H1 (cell line): ENCODE data around the gene DCX. TPM values are rescaled to one million over a fixed set of nuclear protein-coding genes. Genes with fewer than 3 reads are reported as not detected.

ENCODE experiments used
- ATF3 ChIP-seq: IDR thresholded peaks from 2 replicates; pipeline ENCODE4 v1.6.1; 2011; ENCODE audit warnings: low read depth, mild to moderate bottlenecking, low read length; ENCODE audit not compliant: insufficient read depth
- BCL11A ChIP-seq, 2 experiments: IDR thresholded peaks; one replicate each; pipeline ENCODE4 v1.6.1; 2011; ENCODE audit warnings: low read depth in 2 of 2, low read length in 2 of 2, mild to moderate bottlenecking in 2 of 2
- BRCA1 ChIP-seq: IDR thresholded peaks from 2 replicates; pipeline ENCODE4 v1.6.1; 2012; ENCODE audit warnings: low read depth, low read length, improper control_type of control experiment
- CEBPB ChIP-seq: IDR thresholded peaks from 2 replicates; pipeline ENCODE4 v1.6.1; 2012; ENCODE audit warnings: low read depth, low read length
- CTBP2 ChIP-seq: IDR thresholded peaks from 2 replicates; pipeline ENCODE4 v1.7.0; 2011; ENCODE audit warnings: borderline replicate concordance, mild to moderate bottlenecking, moderate library complexity, mixed read lengths, low read length; ENCODE audit not compliant: insufficient read depth, insufficient read length
- MAFK ChIP-seq: IDR thresholded peaks from 2 replicates; pipeline ENCODE4 v1.6.1; 2012; ENCODE audit warnings: low read depth, mild to moderate bottlenecking, improper control_type of control experiment, low read length
- PHF8 ChIP-seq: fragments of 200-600 bp; sonication (generic); conservative IDR thresholded peaks from 2 replicates; pipeline ENCODE4 v1.7.1; 2012; ENCODE audit warnings: low read depth, mild to moderate bottlenecking, inconsistent platforms, low read length, moderate library complexity
- POU5F1 ChIP-seq: IDR thresholded peaks from 2 replicates; pipeline ENCODE4 v1.6.1; 2011; ENCODE audit warnings: low read depth, mild to moderate bottlenecking, low read length, moderate library complexity
- RNF2 ChIP-seq: fragments of 200-900, 300-1000 bp; sonication (generic); IDR thresholded peaks from 2 replicates; pipeline ENCODE4 v1.7.1; 2016; ENCODE audit warnings: borderline replicate concordance, low read depth, mild to moderate bottlenecking, antibody characterized with exemption, low read length; ENCODE audit not compliant: poor library complexity, severe bottlenecking; ENCODE audit errors: missing control alignments
- SIX5 ChIP-seq: IDR thresholded peaks from 2 replicates; pipeline ENCODE4 v1.6.1; 2011; ENCODE audit warnings: mild to moderate bottlenecking, low read depth, low read length
- SP1 ChIP-seq: IDR thresholded peaks from 2 replicates; pipeline ENCODE4 v1.6.1; 2011; ENCODE audit warnings: low read depth, low read length
- SP4 ChIP-seq: IDR thresholded peaks from 2 replicates; pipeline ENCODE4 v1.6.1; 2012; ENCODE audit warnings: low read length, inconsistent platforms
- USF2 ChIP-seq: IDR thresholded peaks from 2 replicates; pipeline ENCODE4 v1.6.1; 2011; ENCODE audit warnings: low read length, improper control_type of control experiment
- ZNF274 ChIP-seq: IDR thresholded peaks from 2 replicates; pipeline ENCODE4 v1.7.0; 2012; ENCODE audit warnings: low read length, borderline replicate concordance; ENCODE audit errors: extremely low read depth
- polyA plus RNA-seq, 7 experiments: library from polyadenylated mRNA; depleted of rRNA in 3 of 7; stranded (reverse) in 5 of 7; unstranded in 2 of 7; fragments of >200 nt in 5 of 7; fragments of 200-250 nt in 2 of 7; gene quantifications; 1 replicate in 5 of 7; 2 replicates in 1 of 7; 4 replicates in 1 of 7; pipeline versions ENCODE4 v1.2.1 to v1.2.3, GENCODE V29; 2011 to 2013; ENCODE audit warnings: missing spikeins in 2 of 7, mixed read lengths in 2 of 7
- total RNA-seq: library from RNA; stranded (reverse); fragmentation: NEBNext Ultra II Directional; extraction: Animal tissue kit (Norgen Biotek cat#: 25700); gene quantifications from 2 replicates; pipeline ENCODE4 v1.2.1, GENCODE V29; 2021

Gene DCX
- total and polyA plus RNA-seq, 2 of the 8 experiments (the other 6 are each of a cell fraction or from before 2014, with no cell fraction given): 1.3 to 3.3 TPM

DNA sequence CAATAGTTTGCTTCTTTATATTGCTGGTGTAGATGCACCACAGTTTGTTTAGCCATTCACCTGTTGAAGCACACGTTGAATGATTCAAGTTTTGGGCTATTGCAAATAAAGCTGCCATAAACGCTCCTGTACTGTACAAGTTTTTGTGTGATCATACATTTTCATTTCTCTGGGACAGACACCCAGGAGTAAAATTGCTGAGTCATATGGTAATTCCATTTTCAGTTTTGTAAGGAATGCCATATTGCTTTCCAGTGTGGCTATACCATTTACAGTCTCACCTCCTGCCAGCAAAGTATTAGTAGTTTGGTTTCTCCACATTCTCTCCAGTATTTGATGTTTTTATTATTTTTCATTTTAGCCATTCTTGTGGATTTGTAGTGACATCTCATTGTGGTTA lies 109.7 kb downstream of the DCX start (continued):
- TF ChIP-seq RNF2 (no peak), BRCA1 (no peak), SIX5 (no peak), SP4 (no peak), BCL11A (IDR thresholded peaks at IDR 0.05; ENCODE audit: low read depth in 2 of 2, low read length in 2 of 2) (no peak), PHF8 (no peak), ZNF274 (no peak), POU5F1 (no peak), CEBPB (no peak), CTBP2 (no peak), MAFK (no peak), ATF3 (no peak), USF2 (no peak), SP1 (no peak)
